IMR-90 (cell line): ENCODE results near the gene ORMDL3. TPM values are rescaled to one million over a fixed set of nuclear protein-coding genes. Genes with fewer than 3 reads are reported as not detected.

Experiments
- ATAC-seq: fragments of 200-7000 bp; cut with Tn5 transposase; 2 replicates; pipeline ENCODE4 v1.9.1; 2020; ENCODE audit warnings: low read depth, mild to moderate bottlenecking, moderate library complexity
- BruUV-seq: library from RNA; stranded (reverse); fragments of 400-500 nt; replicated peaks from 2 replicates; lab custom pipeline; 2021; lab: Mats Ljungman, UMichigan
- CTCF ChIA-PET: fragments of 300-600 bp; formaldehyde crosslinking; extraction: SDS; loops from one replicate; lab custom pipeline; 2021; ENCODE audit warnings: antibody characterized with exemption; lab: Yijun Ruan, JAX
- POLR2A ChIA-PET: fragments of 300-600 bp; sonication (Branson Sonifier 250); formaldehyde crosslinking; loops from one replicate; lab custom pipeline; 2022; ENCODE audit warnings: antibody characterized with exemption; ENCODE audit not compliant: unreplicated experiment; lab: Charles Lee
- DNase-seq: peaks from one replicate; pipeline ENCODE4 v3.0.0; 2013
- H2AFZ ChIP-seq: replicated peaks from 2 replicates; pipeline ENCODE3; 2013; ENCODE audit warnings: low read length, mild to moderate bottlenecking; ENCODE audit not compliant: poor library complexity
- H2AK5ac ChIP-seq: 2 replicates; pipeline ENCODE4 v1.6.1; 2013; ENCODE audit warnings: low read depth, low read length, inconsistent platforms
- H2AK9ac ChIP-seq: replicated peaks from 2 replicates; pipeline ENCODE3; 2013; ENCODE audit warnings: mild to moderate bottlenecking, low read depth, low read length, moderate library complexity; ENCODE audit not compliant: poor library complexity
- H2BK120ac ChIP-seq: 2 replicates; pipeline ENCODE4 v1.6.1; 2013; ENCODE audit warnings: low read depth, low read length, inconsistent platforms
- H2BK15ac ChIP-seq: 3 replicates; pipeline ENCODE4 v1.6.1; 2013; ENCODE audit warnings: low read depth, low read length, inconsistent platforms
- H2BK20ac ChIP-seq: 2 replicates; pipeline ENCODE4 v1.6.1; 2013; ENCODE audit warnings: low read depth, mild to moderate bottlenecking, inconsistent platforms, low read length, moderate library complexity
- H2BK5ac ChIP-seq: 2 replicates; pipeline ENCODE4 v1.6.1; 2013; ENCODE audit warnings: mild to moderate bottlenecking, low read depth, low read length, inconsistent platforms; ENCODE audit not compliant: poor library complexity, severe bottlenecking
- H3K14ac ChIP-seq: replicated peaks from 2 replicates; pipeline ENCODE4 v1.6.1; 2013; ENCODE audit warnings: low read depth, low read length, inconsistent platforms
- H3K18ac ChIP-seq: 2 replicates; pipeline ENCODE4 v1.6.1; 2013; ENCODE audit warnings: low read depth, low read length, control low read depth
- H3K23ac ChIP-seq: 2 replicates; pipeline ENCODE4 v1.6.1; 2013; ENCODE audit warnings: low read depth, low read length, inconsistent platforms
- H3K27ac ChIP-seq: 2 replicates; pipeline ENCODE4 v1.5.1; 2013; ENCODE audit warnings: mild to moderate bottlenecking, control low read depth, low read length; ENCODE audit not compliant: insufficient read depth
- H3K27me3 ChIP-seq: 2 replicates; pipeline ENCODE4 v1.6.1; 2013; ENCODE audit warnings: low read length; ENCODE audit not compliant: control insufficient read depth, insufficient read depth
- H3K36me3 ChIP-seq: 2 replicates; pipeline ENCODE4 v1.6.1; 2013; ENCODE audit warnings: low read length, mixed read lengths; ENCODE audit not compliant: control insufficient read depth, insufficient read depth
- H3K4ac ChIP-seq: 2 replicates; pipeline ENCODE4 v1.6.1; 2013; ENCODE audit warnings: low read depth, low read length, inconsistent platforms
- H3K4me1 ChIP-seq: 2 replicates; pipeline ENCODE4 v1.6.1; 2013; ENCODE audit warnings: low read length, mixed read lengths; ENCODE audit not compliant: control insufficient read depth, insufficient read depth
- H3K4me2 ChIP-seq: 2 replicates; pipeline ENCODE4 v1.6.1; 2013; ENCODE audit warnings: low read depth, mild to moderate bottlenecking, control low read depth, low read length, moderate library complexity
- H3K4me3 ChIP-seq: 2 replicates; pipeline ENCODE4 v1.5.1; 2013; ENCODE audit warnings: low read depth, mild to moderate bottlenecking, control low read depth, low read length, moderate library complexity; ENCODE audit not compliant: insufficient read depth
- H3K56ac ChIP-seq: 2 replicates; pipeline ENCODE4 v1.6.1; 2013; ENCODE audit warnings: low read length, inconsistent platforms; ENCODE audit not compliant: insufficient read depth; ENCODE audit errors: extremely low read depth
- H3K79me1 ChIP-seq, 2 experiments: 2 replicates each; pipeline ENCODE4 v1.6.1; 2013; ENCODE audit warnings: low read length in 2 of 2, inconsistent platforms in 1 of 2, low read depth in 1 of 2
- H3K9ac ChIP-seq: 2 replicates; pipeline ENCODE4 v1.6.1; 2013; ENCODE audit warnings: low read depth, low read length, control low read depth
- H3K9me1 ChIP-seq: 2 replicates; pipeline ENCODE4 v1.6.1; 2013; ENCODE audit warnings: low read length, inconsistent platforms; ENCODE audit not compliant: insufficient read depth
- H3K9me3 ChIP-seq: 2 replicates; pipeline ENCODE4 v1.6.1; 2013; ENCODE audit warnings: low read length; ENCODE audit not compliant: control insufficient read depth, insufficient read depth
- H4K20me1 ChIP-seq: 2 replicates; pipeline ENCODE4 v1.6.1; 2013; ENCODE audit warnings: low read length, inconsistent platforms; ENCODE audit not compliant: insufficient read depth
- H4K5ac ChIP-seq: 2 replicates; pipeline ENCODE4 v1.6.1; 2013; ENCODE audit warnings: mild to moderate bottlenecking, low read depth, low read length, control low read depth
- H4K8ac ChIP-seq, 2 experiments: 2 replicates each; pipeline ENCODE4 v1.6.1; 2013; ENCODE audit warnings: low read depth in 2 of 2, low read length in 2 of 2, control low read depth in 1 of 2, inconsistent platforms in 1 of 2
- H4K91ac ChIP-seq: 2 replicates; pipeline ENCODE4 v1.6.1; 2013; ENCODE audit warnings: low read depth, low read length, inconsistent platforms; ENCODE audit not compliant: insufficient read depth
- BHLHE40 ChIP-seq: fragments of 150-350 bp; IDR thresholded peaks from 2 replicates; pipeline ENCODE4 v1.6.1; 2016; ENCODE audit warnings: mild to moderate bottlenecking, low read depth, low read length
- CHD1 ChIP-seq: IDR thresholded peaks from 2 replicates; pipeline ENCODE4 v1.6.1; 2012; ENCODE audit warnings: low read depth, low read length, improper control_type of control experiment
- ELK1 ChIP-seq: fragments of 150-350 bp; IDR thresholded peaks from 2 replicates; pipeline ENCODE4 v1.6.1; 2016; ENCODE audit warnings: low read depth, mild to moderate bottlenecking, low read length, moderate library complexity, borderline replicate concordance
- NFE2L2 ChIP-seq: fragments of 150-350 bp; IDR thresholded peaks from 2 replicates; pipeline ENCODE4 v1.6.1; 2016; ENCODE audit warnings: low read depth, mild to moderate bottlenecking, low read length
- RAD21 ChIP-seq: IDR thresholded peaks from 2 replicates; pipeline ENCODE4 v1.6.1; 2012; ENCODE audit warnings: low read length, improper control_type of control experiment
- WGBS, 2 experiments: methylation state at CpG; one replicate each; pipeline versions ENCODE4 v1.1.5 to v1.1.7; 2013; ENCODE audit warnings: missing lambda C conversion rate in 2 of 2; ENCODE audit not compliant: insufficient read length in 1 of 2; ENCODE audit errors: extremely low coverage in 2 of 2; 5-methylcytosine and 5-hydroxymethylcytosine counted together
- dilution Hi-C: fragments of 300-500 bp; cut with HindIII; formaldehyde crosslinking; loops from one replicate; pipeline ENCODE4 v1.14.3; 2018; ENCODE audit warnings: low sequenced_read_pairs; ENCODE audit not compliant: unreplicated experiment
- in situ Hi-C: fragments of 300-500 bp; cut with MboI; formaldehyde crosslinking; loops from 3 replicates; pipeline ENCODE4 v1.14.3; 2019; ENCODE audit warnings: low sequenced_read_pairs, inconsistent platforms, mixed read lengths
- intact Hi-C: fragments of 100-400 bp; cut with micrococcal nuclease; formaldehyde crosslinking; loops from 2 replicates; pipeline ENCODE4 v1.10.0; 2022
- polyA plus RNA-seq, 3 experiments: library from polyadenylated mRNA; depleted of rRNA; stranded (reverse); fragments of >200 nt; gene quantifications; 2 replicates each; pipeline ENCODE4 v1.2.3, GENCODE V29; 2012; ENCODE audit warnings: low replicate concordance in 1 of 3
- total RNA-seq: library from RNA; depleted of rRNA; stranded (reverse); fragments of >200 nt; gene quantifications from 2 replicates; pipeline ENCODE4 v1.2.3, GENCODE V29; 2012

The ORMDL3 gene
- total and polyA plus RNA-seq, 2 of the 4 experiments (the other 2 are of a cell fraction) = 45.7 to 78.6 TPM

DNA sequence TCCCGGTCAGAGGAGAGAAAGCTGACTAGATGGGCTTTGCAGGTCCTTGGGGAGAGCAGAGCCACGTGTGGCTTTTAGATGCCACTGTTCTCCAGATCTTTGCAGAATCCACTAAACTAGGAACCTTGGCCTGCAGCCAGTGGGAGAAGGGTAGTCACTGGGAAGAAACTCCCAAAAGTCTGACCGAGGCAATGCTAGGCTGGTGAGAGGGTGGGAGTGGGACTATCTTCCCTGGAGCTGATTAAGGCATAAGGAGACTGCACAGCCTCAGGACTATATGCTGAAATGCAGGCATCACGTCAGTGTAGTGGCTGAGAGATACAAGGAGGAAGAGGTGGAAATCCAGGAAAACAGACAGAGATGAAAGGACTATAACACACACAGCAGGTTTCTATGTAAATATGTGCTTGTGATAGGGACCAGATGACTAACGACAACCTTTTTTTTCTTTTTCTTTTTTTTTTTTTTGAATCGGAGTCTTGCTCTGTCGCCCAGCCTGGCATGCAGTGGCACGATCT lies 33.2 kb upstream of the ORMDL3 start:
- Histone ChIP-seq H4K91ac (no peak overlapping the region), H2AK5ac (no peak overlapping the region), H3K9ac (no peak overlapping the region), H3K27me3 (peaks cover 15% of the 10 kb centered on the region), H3K14ac (no peak overlapping the region), H2BK5ac (no peak overlapping the region), H2BK20ac (no peak overlapping the region), H3K23ac (peak overlapping the region; percentile 7; the same call in 1 of the 2 replicates), H2BK120ac (no peak overlapping the region), H2BK15ac (no peak overlapping the region), H4K20me1 (no peaks in the 10 kb centered on the region), H3K4me2 (no peak overlapping the region), H4K5ac (no peak overlapping the region), H2AK9ac (peak overlapping the region; percentile 50), H3K36me3 (no peaks in the 10 kb centered on the region), H3K4me1 (no peaks in the 10 kb centered on the region), H3K9me3 (no peaks in the 10 kb centered on the region), H4K8ac (no peak overlapping the region), H3K18ac (no peak overlapping the region), H3K9me1 (no peaks in the 10 kb centered on the region), H3K4ac (no peak overlapping the region), H2AFZ (no peak overlapping the region), H3K27ac (no peak overlapping the region), H3K4me3 (no peak overlapping the region), H3K56ac (no peak overlapping the region), H3K79me1 (no peaks in the 10 kb centered on the region)
- in situ Hi-C loops = no loop called here
- TF ChIP-seq BHLHE40 (no peak), RAD21 (no peak), NFE2L2 (no peak), CHD1 (no peak), ELK1 (no peak)
- no peak for DNase-seq
- POLR2A ChIA-PET = no interaction called here
- CTCF ChIA-PET = interaction anchor here (3.9 kb wide), 1 partner anchor 19 kb away, joined by 23 read pairs; the partner anchor contains the start of gene PSMD3
- ATAC-seq = no peak
- WGBS, 2 experiments = 0% methylated on average over 2 of the region's 8 CpGs; no CpG with 5 or more reads in 1 of the 2 experiments
- dilution Hi-C loops = no loop called here
- intact Hi-C loops = no loop called here
- BruUV-seq = no TSS peak
